ENCODE results near the gene PNMA6E.

DNA sequence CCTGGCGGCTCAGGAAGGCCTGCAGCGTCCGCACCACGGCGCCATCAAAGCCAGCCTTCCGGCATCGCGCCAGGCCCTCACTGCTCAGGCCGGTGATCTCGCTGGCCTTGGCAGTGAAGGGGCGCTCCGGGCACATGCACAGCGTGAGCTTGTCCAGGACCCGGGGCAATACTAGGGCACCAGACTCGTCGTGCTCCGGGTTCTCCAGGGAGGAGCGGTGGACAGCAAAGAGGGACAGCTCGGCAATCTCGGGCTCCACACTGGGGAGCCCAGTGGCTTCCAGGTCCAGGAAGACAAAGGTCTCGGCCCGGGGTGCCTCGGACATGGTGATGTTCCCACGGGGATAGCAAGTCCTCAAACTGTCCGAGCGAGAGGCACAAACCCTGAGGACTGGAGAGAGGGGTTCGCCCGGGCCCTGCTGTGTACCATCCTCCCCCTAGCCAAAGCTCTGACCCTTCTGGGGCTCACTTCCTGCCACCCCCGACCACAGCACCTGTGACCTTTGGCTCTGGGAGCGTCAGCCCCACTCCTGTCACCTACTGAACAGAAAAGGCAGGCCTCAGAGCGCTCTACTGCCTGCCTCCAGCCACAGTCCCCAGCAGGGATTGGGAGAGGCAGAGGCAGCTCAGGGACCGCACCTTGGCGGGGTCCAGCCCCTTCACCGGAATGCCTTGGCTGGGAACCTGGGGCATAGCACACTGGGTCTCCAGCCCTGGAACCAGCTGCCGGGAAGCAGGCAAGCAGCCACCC lies 44.1 kb upstream of the PNMA6E start:
- no peak for TF ChIP-seq CTCF (IDR thresholded peaks at IDR 0.05 in 4 of 5, conservative IDR thresholded peaks at IDR 0.05 in 1 of 5)
- no peak for TF ChIP-seq POLR2A (IDR thresholded peaks at IDR 0.05)
